Ishikawa (cell line): ENCODE results near the gene LATS1.

Experiments
- CEBPB ChIP-seq: IDR thresholded peaks from 2 replicates; pipeline ENCODE4 v1.6.1; 2012
- CREB1 ChIP-seq: IDR thresholded peaks from 2 replicates; pipeline ENCODE4 v1.6.1; 2012; ENCODE audit warnings: low read depth
- EGR1 ChIP-seq: IDR thresholded peaks from 2 replicates; pipeline ENCODE4 v1.6.1; 2012
- EP300 ChIP-seq: IDR thresholded peaks from 2 replicates; pipeline ENCODE4 v1.6.1; 2012; ENCODE audit warnings: borderline replicate concordance
- FOXM1 ChIP-seq: IDR thresholded peaks from 2 replicates; pipeline ENCODE4 v1.6.1; 2012; ENCODE audit warnings: low read depth, borderline replicate concordance
- MAX ChIP-seq: IDR thresholded peaks from 2 replicates; pipeline ENCODE4 v1.6.1; 2012
- NFIC ChIP-seq: IDR thresholded peaks from 2 replicates; pipeline ENCODE4 v1.6.1; 2012
- RAD21 ChIP-seq: IDR thresholded peaks from 2 replicates; pipeline ENCODE4 v1.6.1; 2012; ENCODE audit warnings: low read depth
- REST ChIP-seq: IDR thresholded peaks from 2 replicates; pipeline ENCODE4 v1.6.1; 2012; ENCODE audit warnings: low read depth, mild to moderate bottlenecking
- TAF1 ChIP-seq: IDR thresholded peaks from 2 replicates; pipeline ENCODE4 v1.6.1; 2012; ENCODE audit warnings: low read depth, mild to moderate bottlenecking
- TCF12 ChIP-seq: IDR thresholded peaks from 2 replicates; pipeline ENCODE4 v1.6.1; 2012; ENCODE audit warnings: low read depth
- TEAD4 ChIP-seq: IDR thresholded peaks from 2 replicates; pipeline ENCODE4 v1.6.1; 2012
- USF1 ChIP-seq: IDR thresholded peaks from 2 replicates; pipeline ENCODE4 v1.6.1; 2012
- YY1 ChIP-seq: IDR thresholded peaks from 2 replicates; pipeline ENCODE4 v1.6.1; 2012; ENCODE audit warnings: low read depth
- ZBTB7A ChIP-seq: IDR thresholded peaks from 2 replicates; pipeline ENCODE4 v1.6.1; 2012; ENCODE audit warnings: low read depth

LATS1 gene

GRCh38 chr6:149751239-149751638 is 33.3 kb upstream of the LATS1 start:
- no peak for TF ChIP-seq TCF12
- no peak for TF ChIP-seq TEAD4

GRCh38 chr6:149750136-149750609 is 32.3 kb upstream of the LATS1 start:
- TF ChIP-seq USF1 (no peak), TCF12 (no peak), CEBPB (no peak), CREB1 (no peak), MAX (no peak), YY1 (no peak), EP300 (no peak), ZBTB7A (no peak), FOXM1 (no peak), TAF1 (no peak), RAD21 (no peak), TEAD4 (no peak), NFIC (no peak), EGR1 (no peak), REST (no peak)

GRCh38 chr6:149749594-149750135 is 31.8 kb upstream of the LATS1 start, which contains the start of gene PCMT1:
PCMT1 (plus strand) TSS chr6:149749741; CDS start chr6:149749902, 161 bp downstream.
- TF ChIP-seq MAX, result peak; percentile 76
- TF ChIP-seq YY1, result peak; percentile 73; the same call in 1 of the 2 replicates
- TF ChIP-seq EP300, result no peak
- no peak for TF ChIP-seq USF1
- TF ChIP-seq TEAD4, result no peak
- 0 out of 2 replicates have a peak, but pooled peaks have one; percentile 20 for TF ChIP-seq EGR1
- no peak for TF ChIP-seq FOXM1
- no peak for TF ChIP-seq TCF12
- TF ChIP-seq NFIC, result no peak; the same call in 1 of the 2 replicates
- no peak; the same call in 1 of the 2 replicates for TF ChIP-seq CEBPB
- TF ChIP-seq RAD21, result no peak
- TF ChIP-seq ZBTB7A, result no peak
- TF ChIP-seq REST, result no peak
- TF ChIP-seq TAF1, result peak; percentile 83; the same call in 1 of the 2 replicates
- no peak for TF ChIP-seq CREB1

- 0 out of 2 replicates have a peak, but pooled peaks have one; percentile 15 for TF ChIP-seq NFIC
- TF ChIP-seq TCF12, result peak; percentile 42; the same call in 1 of the 2 replicates
- TF ChIP-seq CREB1, result no peak
- TF ChIP-seq RAD21, result no peak
- peak; percentile 66 for TF ChIP-seq MAX
- peak; percentile 82 for TF ChIP-seq TAF1
- no peak; the same call in 1 of the 2 replicates for TF ChIP-seq YY1
- TF ChIP-seq TEAD4, result no peak
- TF ChIP-seq FOXM1, result no peak
- TF ChIP-seq REST, result no peak
- no peak for TF ChIP-seq USF1
- no peak for TF ChIP-seq EP300
- TF ChIP-seq CEBPB, result no peak
- TF ChIP-seq EGR1, result no peak
- no peak for TF ChIP-seq ZBTB7A
Observed at GRCh38 chr6:149746147-149746946, 28.4 kb upstream of the LATS1 start, which contains the start of gene NUP43. NUP43 (minus strand) TSS chr6:149746529; CDS start chr6:149746495, 34 bp downstream.
